Hippocampal formation (tissue), 2 donors: ENCODE data around the gene RGS16.
"Not testable (repeated sequence)": the region's sequence is repeated elsewhere in the genome, so short reads cannot be mapped to it uniquely, and the experiment has no call there.

ENCODE experiments used
- DNase-seq, 2 donors: peaks; one replicate each; lab custom pipeline; 2025; lab: John Stamatoyannopoulos, UW

RGS16 gene

GRCh38 chr1:182604175-182605164 lies at the start of gene RGS16:
Gene RGS16 (minus strand): TSS chr1:182604389. CDS start chr1:182604259, 130 bp downstream.
- DNase-seq = peak; percentile 81 to 88

- DNase-seq = no peak
Measured at GRCh38 chr1:182653986-182654385, 49.8 kb upstream of the RGS16 start.

GRCh38 chr1:182652933-182653332 lies 48.7 kb upstream of the RGS16 start:
- no peak for DNase-seq

- DNase-seq = peak in 1 of 2 donors; percentile 25
Measured at GRCh38 chr1:182651339-182651724, 47.1 kb upstream of the RGS16 start.

- no peak for DNase-seq
Measured at GRCh38 chr1:182650678-182651338, 46.6 kb upstream of the RGS16 start.

GRCh38 chr1:182649041-182649440 lies 44.9 kb upstream of the RGS16 start:
- DNase-seq = no peak

- DNase-seq = no peak
Measured at GRCh38 chr1:182646739-182647138, 42.5 kb upstream of the RGS16 start.

- no peak for DNase-seq
Measured at GRCh38 chr1:182644886-182645285, 40.7 kb upstream of the RGS16 start.

GRCh38 chr1:182643699-182644098 lies 39.5 kb upstream of the RGS16 start:
- DNase-seq = no peak

GRCh38 chr1:182642461-182642860 lies 38.3 kb upstream of the RGS16 start:
- no peak for DNase-seq

- no peak for DNase-seq
Measured at GRCh38 chr1:182641561-182641960, 37.4 kb upstream of the RGS16 start.

GRCh38 chr1:182639330-182639729 lies 35.1 kb upstream of the RGS16 start:
- DNase-seq = no peak

- no peak for DNase-seq
Measured at GRCh38 chr1:182637769-182638168, 33.6 kb upstream of the RGS16 start.

GRCh38 chr1:182635871-182636270 lies 31.7 kb upstream of the RGS16 start:
- DNase-seq = no peak

GRCh38 chr1:182634306-182635072 lies 30.3 kb upstream of the RGS16 start:
- DNase-seq = no peak

GRCh38 chr1:182633657-182634281 lies 29.6 kb upstream of the RGS16 start:
- DNase-seq = no peak

- DNase-seq = no peak
Measured at GRCh38 chr1:182633031-182633430, 28.8 kb upstream of the RGS16 start.

GRCh38 chr1:182632441-182632857 lies 28.3 kb upstream of the RGS16 start:
- not testable (repeated sequence) for DNase-seq

- no peak for DNase-seq
Measured at GRCh38 chr1:182631954-182632353, 27.8 kb upstream of the RGS16 start.

GRCh38 chr1:182631053-182631677 lies 27.0 kb upstream of the RGS16 start:
- no peak for DNase-seq

- DNase-seq = no peak
Measured at GRCh38 chr1:182630586-182630985, 26.4 kb upstream of the RGS16 start.
